Left ventricle myocardium inferior (tissue), 1 donor: ENCODE data around the gene SPRTN. TPM values are rescaled to one million over a fixed set of nuclear protein-coding genes. Genes with fewer than 3 reads are reported as not detected.
A peak's percentile ranks its signal among the peaks of the same experiment; 100 is the strongest.

Source experiments
- DNase-seq: peaks from one replicate; pipeline ENCODE4 v3.0.0-alpha.2; 2020
- H3K27ac ChIP-seq: fragments of 200-600 bp; replicated peaks from 2 replicates; pipeline ENCODE4 v1.8.0; 2021
- H3K27me3 ChIP-seq: fragments of 200-600 bp; 2 replicates; pipeline ENCODE4 v1.8.0; 2021; ENCODE audit warnings: low read depth
- H3K36me3 ChIP-seq: fragments of 200-600 bp; 2 replicates; pipeline ENCODE4 v1.8.0; 2021
- H3K4me1 ChIP-seq: fragments of 200-600 bp; 2 replicates; pipeline ENCODE4 v1.8.0; 2021
- H3K4me3 ChIP-seq: fragments of 200-600 bp; 2 replicates; pipeline ENCODE4 v1.8.0; 2021; ENCODE audit warnings: mild to moderate bottlenecking, moderate library complexity
- H3K9me3 ChIP-seq: fragments of 200-600 bp; replicated peaks from 2 replicates; pipeline ENCODE4 v1.8.0; 2021
- CTCF ChIP-seq: fragments of 200-600 bp; IDR thresholded peaks from 2 replicates; pipeline ENCODE4 v1.8.0; 2021; ENCODE audit warnings: antibody characterized with exemption, mild to moderate bottlenecking, borderline replicate concordance
- intact Hi-C: fragments of 100-400 bp; cut with micrococcal nuclease; formaldehyde crosslinking; loops from one replicate; pipeline ENCODE4 v1.11.0; 2022
- total RNA-seq: library from RNA; stranded (reverse); fragmentation: NEBNext Ultra II Directional; extraction: Animal tissue kit (Norgen Biotek cat#: 25700); gene quantifications from one replicate; pipeline ENCODE4 v1.2.1, GENCODE V29; 2021
- donor health status: DM: no; HTN: yes; CAD: no; lungs with severe emphysema.

SPRTN gene
- total RNA-seq, 1 donor from 2014 or later, result 7.4 TPM

GRCh38 chr1:231355171-231355570, 17.1 kb downstream of the SPRTN start:
- no peak for TF ChIP-seq CTCF
- intact Hi-C loops, result loop anchor here (5.0 kb wide), 2 partner anchors 232 to 247 kb away; no protein-coding TSS in a partner anchor

GRCh38 chr1:231357187-231357772, 19.2 kb downstream of the SPRTN start:
- no peak overlapping the region for H3K4me3 ChIP-seq
- peaks cover 16% of the 10 kb centered on the region for H3K36me3 ChIP-seq
- H3K27me3 ChIP-seq, result no peaks in the 10 kb centered on the region
- peaks cover 19% of the 10 kb centered on the region for H3K4me1 ChIP-seq
- H3K9me3 ChIP-seq, result no peaks in the 10 kb centered on the region
- H3K27ac ChIP-seq, result peak overlapping the region; percentile 20
- DNase-seq, result no peak
- intact Hi-C loops, result loop anchor here (5.0 kb wide), 2 partner anchors 230 to 245 kb away; no protein-coding TSS in a partner anchor
- TF ChIP-seq CTCF, result no peak

More at GRCh38 chr1:231355171-231355570, 17.1 kb downstream of the SPRTN start:
- H3K9me3 ChIP-seq, result no peaks in the 10 kb centered on the region
- H3K27ac ChIP-seq, result no peak overlapping the region
- H3K4me1 ChIP-seq, result peaks cover 24% of the 10 kb centered on the region
- no peaks in the 10 kb centered on the region for H3K27me3 ChIP-seq
- peaks cover 24% of the 10 kb centered on the region for H3K36me3 ChIP-seq
- DNase-seq, result no peak
- H3K4me3 ChIP-seq, result no peak overlapping the region

- no peak for DNase-seq
- Histone ChIP-seq H3K9me3 (no peaks in the 10 kb centered on the region), H3K4me3 (no peak overlapping the region), H3K4me1 (peaks cover 25% of the 10 kb centered on the region), H3K36me3 (peaks cover 10% of the 10 kb centered on the region), H3K27me3 (no peaks in the 10 kb centered on the region), H3K27ac (peak overlapping the region; percentile 41)
- intact Hi-C loops, result loop anchor here (5.0 kb wide), 2 partner anchors 229 to 244 kb away; no protein-coding TSS in a partner anchor
- peak; percentile 80 for TF ChIP-seq CTCF
Measured at GRCh38 chr1:231357831-231358354, 19.8 kb downstream of the SPRTN start.

GRCh38 chr1:231359113-231359512, 21.0 kb downstream of the SPRTN start:
- Histone ChIP-seq H3K27ac (no peak overlapping the region), H3K36me3 (peaks cover 4% of the 10 kb centered on the region), H3K4me3 (no peak overlapping the region), H3K27me3 (no peaks in the 10 kb centered on the region), H3K4me1 (peaks cover 33% of the 10 kb centered on the region), H3K9me3 (no peaks in the 10 kb centered on the region)
- no peak for DNase-seq
- no peak for TF ChIP-seq CTCF
- intact Hi-C loops, result loop anchor here (5.0 kb wide), 2 partner anchors 228 to 243 kb away; no protein-coding TSS in a partner anchor

GRCh38 chr1:231362325-231362724, 24.2 kb downstream of the SPRTN start:
- Histone ChIP-seq H3K27me3 (no peaks in the 10 kb centered on the region), H3K4me1 (peaks cover 41% of the 10 kb centered on the region), H3K4me3 (no peak overlapping the region), H3K27ac (peak overlapping the region; percentile 9), H3K9me3 (no peaks in the 10 kb centered on the region), H3K36me3 (peaks cover 29% of the 10 kb centered on the region)
- intact Hi-C loops, result loop anchor here (10.0 kb wide), 1 partner anchor 52 kb away; no protein-coding TSS in a partner anchor
- no peak for DNase-seq
- TF ChIP-seq CTCF, result no peak
